DND-41 (cell line): ENCODE data around the gene CTBP1.

Experiments used
- ATAC-seq: fragments of 200-7000 bp; cut with Tn5 transposase; 3 replicates; pipeline ENCODE4 v1.9.1; 2021; ENCODE audit warnings: low read depth; ENCODE audit not compliant: insufficient read depth
- DNase-seq: peaks from one replicate; pipeline ENCODE4 v3.0.0-alpha.2; 2020
- H2AFZ ChIP-seq: 2 replicates; pipeline ENCODE4 v1.6.0; 2012; ENCODE audit warnings: low read depth, low read length
- H3K27ac ChIP-seq: 2 replicates; pipeline ENCODE4 v1.5.1; 2012; ENCODE audit warnings: low read length, inconsistent platforms
- H3K27me3 ChIP-seq: fragments of 200-600 bp; sonication (generic); 2 replicates; pipeline ENCODE4 v1.6.0; 2012; ENCODE audit warnings: low read length, mild to moderate bottlenecking, inconsistent platforms; ENCODE audit not compliant: insufficient read depth, poor library complexity
- H3K36me3 ChIP-seq: 2 replicates; pipeline ENCODE4 v1.5.1; 2012; ENCODE audit warnings: low read length, inconsistent platforms; ENCODE audit not compliant: insufficient read depth
- H3K4me1 ChIP-seq: 2 replicates; pipeline ENCODE4 v1.5.1; 2012; ENCODE audit warnings: mild to moderate bottlenecking, low read length; ENCODE audit not compliant: insufficient read depth
- H3K4me2 ChIP-seq: 2 replicates; pipeline ENCODE4 v1.6.0; 2012; ENCODE audit warnings: mild to moderate bottlenecking, moderate library complexity, low read length, inconsistent platforms; ENCODE audit not compliant: insufficient read depth
- H3K4me3 ChIP-seq, 2 experiments: fragments of 200-600 bp in 1 of 2; shearing (Covaris generic) in 1 of 2; 2 replicates each; pipeline ENCODE4 v1.5.1; 2012 to 2016; ENCODE audit warnings: inconsistent platforms in 2 of 2, low read length in 2 of 2, mild to moderate bottlenecking in 2 of 2, low read depth in 1 of 2, moderate library complexity in 1 of 2
- H3K79me2 ChIP-seq: 2 replicates; pipeline ENCODE4 v1.6.0; 2012; ENCODE audit warnings: low read length, inconsistent platforms; ENCODE audit not compliant: insufficient read depth
- H3K9ac ChIP-seq: 2 replicates; pipeline ENCODE4 v1.6.0; 2012; ENCODE audit warnings: low read depth, mild to moderate bottlenecking, inconsistent platforms, low read length, moderate library complexity
- H3K9me3 ChIP-seq: 2 replicates; pipeline ENCODE4 v1.5.1; 2012; ENCODE audit warnings: low read length, moderate library complexity, mild to moderate bottlenecking, inconsistent platforms; ENCODE audit not compliant: insufficient read depth, severe bottlenecking
- H4K20me1 ChIP-seq: 2 replicates; pipeline ENCODE4 v1.6.0; 2012; ENCODE audit warnings: low read length; ENCODE audit not compliant: insufficient read depth
- EZH2 ChIP-seq: IDR thresholded peaks from 3 replicates; pipeline ENCODE4 v1.6.1; 2012; ENCODE audit warnings: borderline replicate concordance, low read depth, mild to moderate bottlenecking, moderate library complexity, low read length, inconsistent platforms; ENCODE audit not compliant: severe bottlenecking
- TF ChIP-seq, protein P1 (sequence below): IDR thresholded peaks from 2 replicates; pipeline ENCODE4 v1.5.1; 2012; ENCODE audit warnings: borderline replicate concordance, low read length, moderate library complexity, mild to moderate bottlenecking; ENCODE audit not compliant: poor library complexity, severe bottlenecking; ENCODE audit errors: extremely low read depth

Gene CTBP1

GRCh38 chr4:1178300-1179088 lies 70.4 kb downstream of the CTBP1 start:
- Histone ChIP-seq H3K79me2 (no peaks in the 10 kb centered on the region), H3K36me3 (no peaks in the 10 kb centered on the region), H3K4me1 (no peaks in the 10 kb centered on the region), H3K4me2 (no peak overlapping the region), H3K9me3 (peaks cover 13% of the 10 kb centered on the region), H3K27ac (no peak overlapping the region), H3K4me3 (no peak overlapping the region), H4K20me1 (no peaks in the 10 kb centered on the region), H2AFZ (no peak overlapping the region), H3K9ac (no peak overlapping the region), H3K27me3 (no peaks in the 10 kb centered on the region)
- ATAC-seq: no peak
- TF ChIP-seq, protein P1, sequence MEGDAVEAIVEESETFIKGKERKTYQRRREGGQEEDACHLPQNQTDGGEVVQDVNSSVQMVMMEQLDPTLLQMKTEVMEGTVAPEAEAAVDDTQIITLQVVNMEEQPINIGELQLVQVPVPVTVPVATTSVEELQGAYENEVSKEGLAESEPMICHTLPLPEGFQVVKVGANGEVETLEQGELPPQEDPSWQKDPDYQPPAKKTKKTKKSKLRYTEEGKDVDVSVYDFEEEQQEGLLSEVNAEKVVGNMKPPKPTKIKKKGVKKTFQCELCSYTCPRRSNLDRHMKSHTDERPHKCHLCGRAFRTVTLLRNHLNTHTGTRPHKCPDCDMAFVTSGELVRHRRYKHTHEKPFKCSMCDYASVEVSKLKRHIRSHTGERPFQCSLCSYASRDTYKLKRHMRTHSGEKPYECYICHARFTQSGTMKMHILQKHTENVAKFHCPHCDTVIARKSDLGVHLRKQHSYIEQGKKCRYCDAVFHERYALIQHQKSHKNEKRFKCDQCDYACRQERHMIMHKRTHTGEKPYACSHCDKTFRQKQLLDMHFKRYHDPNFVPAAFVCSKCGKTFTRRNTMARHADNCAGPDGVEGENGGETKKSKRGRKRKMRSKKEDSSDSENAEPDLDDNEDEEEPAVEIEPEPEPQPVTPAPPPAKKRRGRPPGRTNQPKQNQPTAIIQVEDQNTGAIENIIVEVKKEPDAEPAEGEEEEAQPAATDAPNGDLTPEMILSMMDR: no peak
- no peak for TF ChIP-seq EZH2
- DNase-seq: no peak

DNA sequence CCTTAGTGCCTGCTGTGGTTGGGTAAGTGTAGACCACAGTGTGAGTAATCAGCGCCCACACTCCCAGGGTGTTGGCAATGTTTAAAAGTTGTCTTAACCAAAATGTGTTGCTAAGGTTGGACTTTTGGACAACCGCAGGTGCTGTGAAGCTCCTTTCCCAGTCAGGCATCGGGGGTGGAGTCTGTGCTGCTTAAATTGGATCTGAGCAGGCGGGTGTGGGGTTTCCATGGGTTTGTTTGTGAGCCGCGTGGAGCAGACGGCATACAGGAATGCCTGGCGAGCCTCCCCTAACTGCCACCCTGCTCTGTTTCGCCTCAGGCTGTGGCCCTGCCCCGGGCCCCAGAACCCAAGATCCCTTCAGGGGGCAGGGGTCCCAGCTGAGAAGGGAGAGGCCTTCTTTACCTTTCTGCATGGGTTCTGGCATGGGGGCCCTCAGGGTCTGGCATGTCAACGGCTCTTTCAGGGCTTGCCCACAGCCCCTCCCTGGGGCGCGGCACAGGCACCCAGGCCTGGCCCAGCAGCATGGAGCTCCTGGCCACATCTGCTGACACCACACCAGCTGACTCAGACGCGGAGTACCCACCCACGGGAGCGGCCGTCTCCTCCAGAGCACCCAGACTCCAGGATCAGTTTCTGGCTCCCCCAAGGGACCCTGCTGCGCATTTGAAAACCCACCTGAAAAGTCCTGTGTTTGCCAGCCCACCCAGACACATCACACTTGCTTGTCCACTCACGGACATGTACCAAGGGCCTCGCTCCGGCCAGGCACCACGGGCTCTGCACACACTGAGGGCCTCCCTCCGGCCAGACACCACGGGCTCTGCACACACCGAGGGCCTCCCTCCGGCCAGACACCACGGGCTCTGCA lies 71.4 kb downstream of the CTBP1 start:
- no peak for ATAC-seq

DNA sequence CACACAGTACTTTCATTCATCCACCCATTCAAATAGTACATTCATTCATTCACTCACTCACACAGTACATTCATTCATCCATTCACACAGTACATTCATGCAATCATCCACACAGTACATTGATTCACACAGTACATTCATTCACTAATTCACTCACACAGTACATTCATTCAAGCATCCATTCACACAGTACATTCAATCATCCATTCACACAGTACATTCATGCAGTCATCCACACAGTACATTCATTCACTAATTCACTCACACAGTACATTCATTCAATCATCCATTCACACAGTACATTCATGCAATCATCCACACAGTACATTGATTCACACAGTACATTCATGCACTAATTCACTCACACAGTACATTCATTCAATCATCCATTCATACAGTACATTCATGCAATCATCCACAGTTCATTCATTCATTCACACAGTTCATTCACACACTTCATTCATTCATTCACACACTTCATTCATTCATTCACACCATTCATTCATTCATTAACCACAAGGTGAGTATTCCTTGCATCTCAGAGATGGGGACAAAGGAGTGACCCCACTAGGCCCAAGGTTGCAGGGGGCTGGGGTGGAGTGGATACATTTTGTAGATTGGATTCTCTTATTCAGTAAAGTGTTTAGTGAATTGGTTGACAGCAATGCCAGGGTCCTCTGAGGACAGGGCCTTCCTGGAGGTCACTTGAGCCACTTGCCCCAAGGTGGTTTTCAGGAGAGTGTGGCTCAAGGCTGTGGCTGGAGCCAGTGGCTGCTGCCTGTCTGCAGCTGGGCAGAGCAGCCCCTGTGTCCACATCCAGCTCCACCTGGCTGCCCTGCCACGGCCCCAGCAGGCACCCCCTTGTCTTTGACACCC lies 72.3 kb downstream of the CTBP1 start:
- no peak for TF ChIP-seq EZH2
- TF ChIP-seq, protein P1: no peak
- Histone ChIP-seq H3K36me3 (no peaks in the 10 kb centered on the region), H2AFZ (no peak overlapping the region), H3K79me2 (no peaks in the 10 kb centered on the region), H3K27me3 (no peaks in the 10 kb centered on the region), H3K4me2 (no peak overlapping the region), H3K9ac (no peak overlapping the region), H3K27ac (no peak overlapping the region), H3K4me1 (no peaks in the 10 kb centered on the region), H4K20me1 (no peaks in the 10 kb centered on the region), H3K9me3 (peaks cover 13% of the 10 kb centered on the region), H3K4me3 (no peak overlapping the region)
- no peak for DNase-seq
- no peak for ATAC-seq

More for the DNA sequence above, 71.4 kb downstream of the CTBP1 start:
- Histone ChIP-seq H2AFZ (no peak overlapping the region), H3K36me3 (no peaks in the 10 kb centered on the region), H3K4me1 (no peaks in the 10 kb centered on the region), H3K27ac (no peak overlapping the region; the same call in 1 of the 2 replicates), H4K20me1 (no peaks in the 10 kb centered on the region), H3K4me3 (no peak overlapping the region), H3K27me3 (no peaks in the 10 kb centered on the region), H3K9ac (no peak overlapping the region), H3K9me3 (peaks cover 13% of the 10 kb centered on the region), H3K4me2 (no peak overlapping the region), H3K79me2 (no peaks in the 10 kb centered on the region)
- TF ChIP-seq EZH2: no peak
- TF ChIP-seq, protein P1: no peak
- no peak for DNase-seq
